OCI-LY1 (cell line): Measurements from ENCODE around the gene LRP5.

ENCODE experiments used
- H2AFZ ChIP-seq: fragments of 200-600 bp; sonication (generic), shearing (Covaris generic); 2 replicates; pipeline ENCODE4 v1.6.0; 2014; ENCODE audit warnings: antibody characterized with exemption, mild to moderate bottlenecking, low read length
- H3F3A ChIP-seq: fragments of 200-600 bp; sonication (generic), shearing (Covaris generic); 2 replicates; pipeline ENCODE4 v1.6.0; 2014; ENCODE audit warnings: mild to moderate bottlenecking, antibody characterized with exemption, low read length, moderate library complexity; ENCODE audit not compliant: insufficient read depth
- H3K27ac ChIP-seq: fragments of 200-600 bp; sonication (generic); 2 replicates; pipeline ENCODE4 v1.5.1; 2014; ENCODE audit warnings: low read length, mixed run types, mild to moderate bottlenecking, low read depth; ENCODE audit not compliant: poor library complexity, severe bottlenecking
- H3K27me3 ChIP-seq: fragments of 200-600 bp; sonication (generic); 2 replicates; pipeline ENCODE4 v1.6.0; 2014; ENCODE audit warnings: antibody characterized with exemption, mild to moderate bottlenecking, low read length, moderate library complexity; ENCODE audit not compliant: insufficient read depth
- H3K36me3 ChIP-seq: fragments of 200-600 bp; sonication (generic); 2 replicates; pipeline ENCODE4 v1.6.1; 2014; ENCODE audit warnings: mild to moderate bottlenecking, antibody characterized with exemption, low read length, moderate library complexity, mixed read lengths; ENCODE audit not compliant: insufficient read depth
- H3K4me1 ChIP-seq: fragments of 200-600 bp; sonication (generic); 2 replicates; pipeline ENCODE4 v1.5.1; 2014; ENCODE audit warnings: mild to moderate bottlenecking, low read length, moderate library complexity; ENCODE audit not compliant: insufficient read depth, severe bottlenecking
- H3K4me2 ChIP-seq: fragments of 200-600 bp; sonication (generic), shearing (Covaris generic); 2 replicates; pipeline ENCODE4 v1.6.1; 2014; ENCODE audit warnings: low read length
- H3K4me3 ChIP-seq: fragments of 200-600 bp; sonication (generic); 2 replicates; pipeline ENCODE4 v1.5.1; 2014; ENCODE audit warnings: low read length, low read depth, mild to moderate bottlenecking, mixed read lengths; ENCODE audit not compliant: poor library complexity, severe bottlenecking
- H3K79me2 ChIP-seq: fragments of 200-600 bp; shearing (Covaris generic); 2 replicates; pipeline ENCODE4 v1.6.1; 2016; ENCODE audit warnings: mixed run types, low read length, mixed read lengths; ENCODE audit not compliant: insufficient read depth
- H3K9ac ChIP-seq: fragments of 200-600 bp; sonication (generic), shearing (Covaris generic); 2 replicates; pipeline ENCODE4 v1.6.1; 2014; ENCODE audit warnings: mild to moderate bottlenecking, low read length, mixed read lengths
- H3K9me2 ChIP-seq: fragments of 200-600 bp; sonication (generic), shearing (Covaris generic); 2 replicates; pipeline ENCODE4 v1.6.1; 2014; ENCODE audit warnings: low read depth, mild to moderate bottlenecking, low read length, mixed read lengths
- H3K9me3 ChIP-seq: fragments of 200-600 bp; shearing (Covaris generic); 2 replicates; pipeline ENCODE4 v1.6.1; 2014; ENCODE audit warnings: low read length, mixed read lengths
- H4K20me1 ChIP-seq: fragments of 200-600 bp; sonication (generic), shearing (Covaris generic); 2 replicates; pipeline ENCODE4 v1.6.0; 2016; ENCODE audit warnings: mild to moderate bottlenecking, low read length; ENCODE audit not compliant: insufficient read depth
- EZH2 ChIP-seq: fragments of 200-600 bp; sonication (generic), shearing (Covaris generic); IDR thresholded peaks from 2 replicates; pipeline ENCODE4 v1.8.0; 2017; ENCODE audit warnings: borderline replicate concordance, mixed run types, mild to moderate bottlenecking, antibody characterized with exemption, low read length, moderate library complexity, mixed read lengths
- TF ChIP-seq, protein P1 (sequence below): fragments of 200-600 bp; sonication (generic), shearing (Covaris generic); IDR thresholded peaks from 2 replicates; pipeline ENCODE4 v1.5.1; 2017; ENCODE audit warnings: mild to moderate bottlenecking, antibody characterized with exemption, low read length, moderate library complexity, mixed read lengths

Gene LRP5

DNA sequence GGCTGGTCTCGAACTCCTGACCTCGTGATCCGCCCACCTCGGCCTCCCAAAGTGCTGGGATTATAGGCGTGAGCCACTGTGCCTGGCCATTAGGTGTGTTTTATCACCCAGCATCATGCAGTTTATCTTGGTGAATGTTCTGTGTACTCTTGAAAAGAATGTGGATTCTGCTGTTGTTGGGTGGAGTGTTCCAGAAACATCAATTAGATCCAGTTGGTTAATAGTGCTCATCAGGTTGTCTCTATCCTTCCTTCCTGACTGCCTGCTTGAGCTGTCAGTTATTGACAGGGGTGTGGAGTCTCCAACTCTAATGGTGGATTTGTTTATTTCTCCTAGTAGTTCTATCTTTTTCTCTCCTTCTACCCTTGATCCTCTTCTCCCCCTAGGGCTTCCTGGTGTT, 118.0 kb downstream of the LRP5 start:
- Histone ChIP-seq H3F3A (no peaks in the 10 kb centered on the region), H3K4me3 (no peak overlapping the region), H3K79me2 (no peaks in the 10 kb centered on the region), H3K36me3 (no peaks in the 10 kb centered on the region; the same call in 1 of the 2 replicates), H3K4me2 (no peak overlapping the region), H3K27ac (no peak overlapping the region), H3K9me2 (no peaks in the 10 kb centered on the region), H2AFZ (no peak overlapping the region), H3K9ac (no peak overlapping the region), H3K9me3 (peaks cover 9% of the 10 kb centered on the region; the same call in 1 of the 2 replicates), H4K20me1 (no peaks in the 10 kb centered on the region), H3K27me3 (peaks cover 2% of the 10 kb centered on the region; the same call in 1 of the 2 replicates), H3K4me1 (no peaks in the 10 kb centered on the region)
- TF ChIP-seq, protein P1, sequence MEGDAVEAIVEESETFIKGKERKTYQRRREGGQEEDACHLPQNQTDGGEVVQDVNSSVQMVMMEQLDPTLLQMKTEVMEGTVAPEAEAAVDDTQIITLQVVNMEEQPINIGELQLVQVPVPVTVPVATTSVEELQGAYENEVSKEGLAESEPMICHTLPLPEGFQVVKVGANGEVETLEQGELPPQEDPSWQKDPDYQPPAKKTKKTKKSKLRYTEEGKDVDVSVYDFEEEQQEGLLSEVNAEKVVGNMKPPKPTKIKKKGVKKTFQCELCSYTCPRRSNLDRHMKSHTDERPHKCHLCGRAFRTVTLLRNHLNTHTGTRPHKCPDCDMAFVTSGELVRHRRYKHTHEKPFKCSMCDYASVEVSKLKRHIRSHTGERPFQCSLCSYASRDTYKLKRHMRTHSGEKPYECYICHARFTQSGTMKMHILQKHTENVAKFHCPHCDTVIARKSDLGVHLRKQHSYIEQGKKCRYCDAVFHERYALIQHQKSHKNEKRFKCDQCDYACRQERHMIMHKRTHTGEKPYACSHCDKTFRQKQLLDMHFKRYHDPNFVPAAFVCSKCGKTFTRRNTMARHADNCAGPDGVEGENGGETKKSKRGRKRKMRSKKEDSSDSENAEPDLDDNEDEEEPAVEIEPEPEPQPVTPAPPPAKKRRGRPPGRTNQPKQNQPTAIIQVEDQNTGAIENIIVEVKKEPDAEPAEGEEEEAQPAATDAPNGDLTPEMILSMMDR: no peak
- no peak for TF ChIP-seq EZH2

DNA sequence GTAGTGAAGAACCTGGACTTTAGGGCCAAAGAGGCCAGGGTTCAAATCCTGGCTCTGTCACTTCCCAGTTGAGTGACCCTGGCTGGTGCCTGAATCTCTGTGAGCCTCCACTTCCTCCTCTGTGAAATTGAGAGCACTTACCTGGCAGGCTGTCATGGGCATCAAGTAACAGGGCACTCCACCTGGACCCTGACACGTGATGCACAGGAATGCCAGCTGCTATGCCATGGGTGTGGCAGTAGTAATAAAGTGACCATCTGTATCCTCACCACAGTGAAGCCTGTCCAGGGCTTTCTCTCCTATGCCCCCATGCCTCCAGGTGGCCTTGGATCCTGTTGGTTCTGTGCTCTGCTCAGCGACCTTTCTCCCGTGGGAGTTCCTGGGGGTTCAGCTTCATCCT, 118.4 kb downstream of the LRP5 start:
- H3K9me3 ChIP-seq: peaks cover 9% of the 10 kb centered on the region; the same call in 1 of the 2 replicates
- no peak overlapping the region for H3K27ac ChIP-seq
- H3K4me2 ChIP-seq: no peak overlapping the region
- H3K4me3 ChIP-seq: no peak overlapping the region
- no peak overlapping the region for H3K9ac ChIP-seq
- no peaks in the 10 kb centered on the region for H3F3A ChIP-seq
- TF ChIP-seq EZH2: no peak
- TF ChIP-seq, protein P1: no peak
- no peaks in the 10 kb centered on the region for H3K4me1 ChIP-seq
- no peaks in the 10 kb centered on the region; the same call in 1 of the 2 replicates for H3K36me3 ChIP-seq
- H3K9me2 ChIP-seq: no peaks in the 10 kb centered on the region
- H2AFZ ChIP-seq: no peak overlapping the region
- H4K20me1 ChIP-seq: no peaks in the 10 kb centered on the region
- H3K79me2 ChIP-seq: no peaks in the 10 kb centered on the region
- peaks cover 2% of the 10 kb centered on the region; the same call in 1 of the 2 replicates for H3K27me3 ChIP-seq

DNA sequence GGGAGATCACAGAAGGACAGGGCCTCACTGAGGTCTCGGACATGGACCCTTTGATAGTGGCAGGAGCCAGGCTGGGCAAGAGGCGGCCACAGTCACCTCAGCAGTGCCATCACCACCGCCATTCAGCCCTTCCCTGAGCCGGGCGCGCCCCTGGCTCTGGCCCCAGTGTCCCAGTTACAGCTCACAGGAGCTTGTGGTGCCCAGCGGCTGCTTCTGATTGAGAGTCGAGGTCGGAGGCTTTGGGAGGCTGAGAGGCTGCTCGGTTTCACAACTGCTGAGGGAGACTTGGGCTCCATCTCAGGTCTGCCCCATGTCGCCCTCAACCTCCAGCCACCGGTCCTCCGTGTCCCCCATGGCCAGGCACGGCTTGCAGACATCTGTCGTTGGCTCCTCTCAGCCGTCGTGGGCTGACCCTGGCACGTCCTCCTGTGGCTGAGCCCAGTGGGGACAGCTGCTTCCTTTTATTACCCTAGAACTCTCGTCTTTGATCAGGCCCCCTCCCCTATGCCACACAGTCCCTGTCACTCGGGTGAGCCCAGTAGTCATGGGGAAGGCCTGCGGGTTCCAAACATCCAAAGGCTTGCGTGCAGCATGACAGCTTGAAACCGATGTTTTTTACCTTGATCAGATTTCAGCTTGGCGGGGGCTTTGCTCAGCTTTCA, 119.7 kb downstream of the LRP5 start:
- TF ChIP-seq, protein P1: no peak
- no peak for TF ChIP-seq EZH2
- no peaks in the 10 kb centered on the region for H3K4me1 ChIP-seq
- H3K9ac ChIP-seq: no peak overlapping the region
- peaks cover 6% of the 10 kb centered on the region; the same call in 1 of the 2 replicates for H3K27me3 ChIP-seq
- H3K9me2 ChIP-seq: no peaks in the 10 kb centered on the region
- no peaks in the 10 kb centered on the region for H4K20me1 ChIP-seq
- no peak overlapping the region for H3K4me3 ChIP-seq
- no peak overlapping the region for H2AFZ ChIP-seq
- H3K4me2 ChIP-seq: no peak overlapping the region
- H3K9me3 ChIP-seq: peaks cover 9% of the 10 kb centered on the region; the same call in 1 of the 2 replicates
- no peaks in the 10 kb centered on the region; the same call in 1 of the 2 replicates for H3K36me3 ChIP-seq
- no peak overlapping the region for H3K27ac ChIP-seq
- H3F3A ChIP-seq: no peaks in the 10 kb centered on the region
- H3K79me2 ChIP-seq: no peaks in the 10 kb centered on the region
